IMR-90 (cell line): ENCODE data around the gene RTCB. TPM values are rescaled to one million over a fixed set of nuclear protein-coding genes. Genes with fewer than 3 reads are reported as not detected.

ENCODE experiments used
- ATAC-seq: fragments of 200-7000 bp; cut with Tn5 transposase; 2 replicates; pipeline ENCODE4 v1.9.1; 2020; ENCODE audit warnings: low read depth, mild to moderate bottlenecking, moderate library complexity
- BruUV-seq: library from RNA; stranded (reverse); fragments of 400-500 nt; replicated peaks from 2 replicates; lab custom pipeline; 2021; lab: Mats Ljungman, UMichigan
- CTCF ChIA-PET: fragments of 300-600 bp; formaldehyde crosslinking; extraction: SDS; loops from one replicate; lab custom pipeline; 2021; ENCODE audit warnings: antibody characterized with exemption; lab: Yijun Ruan, JAX
- POLR2A ChIA-PET: fragments of 300-600 bp; sonication (Branson Sonifier 250); formaldehyde crosslinking; loops from one replicate; lab custom pipeline; 2022; ENCODE audit warnings: antibody characterized with exemption; ENCODE audit not compliant: unreplicated experiment; lab: Charles Lee
- DNase-seq: peaks from one replicate; pipeline ENCODE4 v3.0.0; 2013
- H2AFZ ChIP-seq: replicated peaks from 2 replicates; pipeline ENCODE3; 2013; ENCODE audit warnings: low read length, mild to moderate bottlenecking; ENCODE audit not compliant: poor library complexity
- H2AK5ac ChIP-seq: 2 replicates; pipeline ENCODE4 v1.6.1; 2013; ENCODE audit warnings: low read depth, low read length, inconsistent platforms
- H2AK9ac ChIP-seq: replicated peaks from 2 replicates; pipeline ENCODE3; 2013; ENCODE audit warnings: mild to moderate bottlenecking, low read depth, low read length, moderate library complexity; ENCODE audit not compliant: poor library complexity
- H2BK120ac ChIP-seq: 2 replicates; pipeline ENCODE4 v1.6.1; 2013; ENCODE audit warnings: low read depth, low read length, inconsistent platforms
- H2BK15ac ChIP-seq: 3 replicates; pipeline ENCODE4 v1.6.1; 2013; ENCODE audit warnings: low read depth, low read length, inconsistent platforms
- H2BK20ac ChIP-seq: 2 replicates; pipeline ENCODE4 v1.6.1; 2013; ENCODE audit warnings: low read depth, mild to moderate bottlenecking, inconsistent platforms, low read length, moderate library complexity
- H2BK5ac ChIP-seq: 2 replicates; pipeline ENCODE4 v1.6.1; 2013; ENCODE audit warnings: mild to moderate bottlenecking, low read depth, low read length, inconsistent platforms; ENCODE audit not compliant: poor library complexity, severe bottlenecking
- H3K14ac ChIP-seq: replicated peaks from 2 replicates; pipeline ENCODE4 v1.6.1; 2013; ENCODE audit warnings: low read depth, low read length, inconsistent platforms
- H3K18ac ChIP-seq: 2 replicates; pipeline ENCODE4 v1.6.1; 2013; ENCODE audit warnings: low read depth, low read length, control low read depth
- H3K23ac ChIP-seq: 2 replicates; pipeline ENCODE4 v1.6.1; 2013; ENCODE audit warnings: low read depth, low read length, inconsistent platforms
- H3K27ac ChIP-seq: 2 replicates; pipeline ENCODE4 v1.5.1; 2013; ENCODE audit warnings: mild to moderate bottlenecking, control low read depth, low read length; ENCODE audit not compliant: insufficient read depth
- H3K27me3 ChIP-seq: 2 replicates; pipeline ENCODE4 v1.6.1; 2013; ENCODE audit warnings: low read length; ENCODE audit not compliant: control insufficient read depth, insufficient read depth
- H3K36me3 ChIP-seq: 2 replicates; pipeline ENCODE4 v1.6.1; 2013; ENCODE audit warnings: low read length, mixed read lengths; ENCODE audit not compliant: control insufficient read depth, insufficient read depth
- H3K4ac ChIP-seq: 2 replicates; pipeline ENCODE4 v1.6.1; 2013; ENCODE audit warnings: low read depth, low read length, inconsistent platforms
- H3K4me1 ChIP-seq: 2 replicates; pipeline ENCODE4 v1.6.1; 2013; ENCODE audit warnings: low read length, mixed read lengths; ENCODE audit not compliant: control insufficient read depth, insufficient read depth
- H3K4me2 ChIP-seq: 2 replicates; pipeline ENCODE4 v1.6.1; 2013; ENCODE audit warnings: low read depth, mild to moderate bottlenecking, control low read depth, low read length, moderate library complexity
- H3K4me3 ChIP-seq: 2 replicates; pipeline ENCODE4 v1.5.1; 2013; ENCODE audit warnings: low read depth, mild to moderate bottlenecking, control low read depth, low read length, moderate library complexity; ENCODE audit not compliant: insufficient read depth
- H3K56ac ChIP-seq: 2 replicates; pipeline ENCODE4 v1.6.1; 2013; ENCODE audit warnings: low read length, inconsistent platforms; ENCODE audit not compliant: insufficient read depth; ENCODE audit errors: extremely low read depth
- H3K79me1 ChIP-seq, 2 experiments: 2 replicates each; pipeline ENCODE4 v1.6.1; 2013; ENCODE audit warnings: low read length in 2 of 2, inconsistent platforms in 1 of 2, low read depth in 1 of 2
- H3K9ac ChIP-seq: 2 replicates; pipeline ENCODE4 v1.6.1; 2013; ENCODE audit warnings: low read depth, low read length, control low read depth
- H3K9me1 ChIP-seq: 2 replicates; pipeline ENCODE4 v1.6.1; 2013; ENCODE audit warnings: low read length, inconsistent platforms; ENCODE audit not compliant: insufficient read depth
- H3K9me3 ChIP-seq: 2 replicates; pipeline ENCODE4 v1.6.1; 2013; ENCODE audit warnings: low read length; ENCODE audit not compliant: control insufficient read depth, insufficient read depth
- H4K20me1 ChIP-seq: 2 replicates; pipeline ENCODE4 v1.6.1; 2013; ENCODE audit warnings: low read length, inconsistent platforms; ENCODE audit not compliant: insufficient read depth
- H4K5ac ChIP-seq: 2 replicates; pipeline ENCODE4 v1.6.1; 2013; ENCODE audit warnings: mild to moderate bottlenecking, low read depth, low read length, control low read depth
- H4K8ac ChIP-seq, 2 experiments: 2 replicates each; pipeline ENCODE4 v1.6.1; 2013; ENCODE audit warnings: low read depth in 2 of 2, low read length in 2 of 2, control low read depth in 1 of 2, inconsistent platforms in 1 of 2
- H4K91ac ChIP-seq: 2 replicates; pipeline ENCODE4 v1.6.1; 2013; ENCODE audit warnings: low read depth, low read length, inconsistent platforms; ENCODE audit not compliant: insufficient read depth
- BHLHE40 ChIP-seq: fragments of 150-350 bp; IDR thresholded peaks from 2 replicates; pipeline ENCODE4 v1.6.1; 2016; ENCODE audit warnings: mild to moderate bottlenecking, low read depth, low read length
- CEBPB ChIP-seq: IDR thresholded peaks from 2 replicates; pipeline ENCODE4 v1.6.1; 2012; ENCODE audit warnings: low read depth, low read length, improper control_type of control experiment
- CHD1 ChIP-seq: IDR thresholded peaks from 2 replicates; pipeline ENCODE4 v1.6.1; 2012; ENCODE audit warnings: low read depth, low read length, improper control_type of control experiment
- CTCF ChIP-seq: conservative IDR thresholded peaks from 2 replicates; pipeline ENCODE4 v1.5.1; 2012; ENCODE audit warnings: mild to moderate bottlenecking, low read depth, low read length, improper control_type of control experiment
- ELK1 ChIP-seq: fragments of 150-350 bp; IDR thresholded peaks from 2 replicates; pipeline ENCODE4 v1.6.1; 2016; ENCODE audit warnings: low read depth, mild to moderate bottlenecking, low read length, moderate library complexity, borderline replicate concordance
- FOS ChIP-seq: fragments of 150-350 bp; IDR thresholded peaks from 2 replicates; pipeline ENCODE4 v1.6.1; 2016; ENCODE audit warnings: low read depth, low read length
- MAFK ChIP-seq: IDR thresholded peaks from 2 replicates; pipeline ENCODE4 v1.6.1; 2012; ENCODE audit warnings: low read depth, low read length, improper control_type of control experiment
- MAZ ChIP-seq: IDR thresholded peaks from 2 replicates; pipeline ENCODE4 v1.6.1; 2012; ENCODE audit warnings: low read depth, mild to moderate bottlenecking, low read length, improper control_type of control experiment, moderate library complexity, borderline replicate concordance
- MXI1 ChIP-seq: IDR thresholded peaks from 2 replicates; pipeline ENCODE4 v1.6.1; 2012; ENCODE audit warnings: low read depth, mild to moderate bottlenecking, low read length, moderate library complexity, borderline replicate concordance
- NFE2L2 ChIP-seq: fragments of 150-350 bp; IDR thresholded peaks from 2 replicates; pipeline ENCODE4 v1.6.1; 2016; ENCODE audit warnings: low read depth, mild to moderate bottlenecking, low read length
- POLR2A ChIP-seq: IDR thresholded peaks from 2 replicates; pipeline ENCODE4 v1.6.1; 2012; ENCODE audit warnings: mild to moderate bottlenecking, low read depth, low read length
- RAD21 ChIP-seq: IDR thresholded peaks from 2 replicates; pipeline ENCODE4 v1.6.1; 2012; ENCODE audit warnings: low read length, improper control_type of control experiment
- RCOR1 ChIP-seq: IDR thresholded peaks from 2 replicates; pipeline ENCODE4 v1.6.1; 2012; ENCODE audit warnings: mild to moderate bottlenecking, low read length, improper control_type of control experiment; ENCODE audit not compliant: insufficient replicate concordance
- RFX5 ChIP-seq: IDR thresholded peaks from 2 replicates; pipeline ENCODE4 v1.8.0; 2012; ENCODE audit warnings: low read depth, mild to moderate bottlenecking, low read length, moderate library complexity
- SMC3 ChIP-seq: fragments of 150-350 bp; IDR thresholded peaks from 2 replicates; pipeline ENCODE4 v1.6.1; 2016; ENCODE audit warnings: low read depth, mild to moderate bottlenecking, antibody characterized with exemption, low read length, moderate library complexity
- WGBS, 2 experiments: methylation state at CpG; one replicate each; pipeline versions ENCODE4 v1.1.5 to v1.1.7; 2013; ENCODE audit warnings: missing lambda C conversion rate in 2 of 2; ENCODE audit not compliant: insufficient read length in 1 of 2; ENCODE audit errors: extremely low coverage in 2 of 2; 5-methylcytosine and 5-hydroxymethylcytosine counted together
- dilution Hi-C: fragments of 300-500 bp; cut with HindIII; formaldehyde crosslinking; loops from one replicate; pipeline ENCODE4 v1.14.3; 2018; ENCODE audit warnings: low sequenced_read_pairs; ENCODE audit not compliant: unreplicated experiment
- in situ Hi-C: fragments of 300-500 bp; cut with MboI; formaldehyde crosslinking; loops from 3 replicates; pipeline ENCODE4 v1.14.3; 2019; ENCODE audit warnings: low sequenced_read_pairs, inconsistent platforms, mixed read lengths
- intact Hi-C: fragments of 100-400 bp; cut with micrococcal nuclease; formaldehyde crosslinking; loops from 2 replicates; pipeline ENCODE4 v1.10.0; 2022
- polyA plus RNA-seq, 3 experiments: library from polyadenylated mRNA; depleted of rRNA; stranded (reverse); fragments of >200 nt; gene quantifications; 2 replicates each; pipeline ENCODE4 v1.2.3, GENCODE V29; 2012; ENCODE audit warnings: low replicate concordance in 1 of 3
- total RNA-seq: library from RNA; depleted of rRNA; stranded (reverse); fragments of >200 nt; gene quantifications from 2 replicates; pipeline ENCODE4 v1.2.3, GENCODE V29; 2012
- TF ChIP-seq, protein P1 (sequence below): fragments of 150-350 bp; IDR thresholded peaks from 2 replicates; pipeline ENCODE4 v1.6.1; 2017; ENCODE audit warnings: mild to moderate bottlenecking, antibody characterized with exemption, low read length, low read depth

RTCB gene
- total and polyA plus RNA-seq, 2 of the 4 experiments (the other 2 are of a cell fraction): 115 to 213 TPM

DNA sequence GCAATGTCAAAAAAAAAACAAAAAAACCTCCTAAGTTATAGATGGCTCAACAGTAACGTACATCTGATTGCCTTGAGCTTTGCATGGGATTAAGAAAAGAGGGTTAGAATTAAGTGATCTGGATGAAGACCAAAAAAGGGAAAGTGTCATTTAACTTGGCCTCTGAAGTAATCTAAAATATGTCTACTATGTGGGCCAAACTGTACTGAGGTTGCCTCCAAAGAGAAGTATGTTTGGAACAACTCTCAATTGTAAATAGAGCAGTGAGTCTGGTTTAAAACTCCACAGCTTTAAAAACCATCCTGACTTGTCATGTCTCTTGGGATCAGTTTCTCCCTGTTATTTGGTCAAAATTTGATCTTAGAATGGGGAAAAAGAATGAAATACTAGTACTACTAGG lies 11.6 kb upstream of the RTCB start:
- no peak overlapping the region for H2BK15ac ChIP-seq
- H3K36me3 ChIP-seq: no peaks in the 10 kb centered on the region
- H3K9ac ChIP-seq: no peak overlapping the region
- H2BK20ac ChIP-seq: no peak overlapping the region
- H3K27ac ChIP-seq: no peak overlapping the region
- H4K20me1 ChIP-seq: no peaks in the 10 kb centered on the region
- dilution Hi-C loops (no loop called here), intact Hi-C loops (no loop called here), in situ Hi-C loops (no loop called here)
- ATAC-seq (no peak), DNase-seq (no peak)
- H3K14ac ChIP-seq: no peak overlapping the region
- peaks cover 17% of the 10 kb centered on the region for H3K27me3 ChIP-seq
- no peaks in the 10 kb centered on the region for H3K4me1 ChIP-seq
- H2AFZ ChIP-seq: no peak overlapping the region
- WGBS, 2 experiments: no CpG with 5 or more reads among the region's 1 CpG
- H2BK120ac ChIP-seq: no peak overlapping the region
- no peaks in the 10 kb centered on the region for H3K9me3 ChIP-seq
- H3K9me1 ChIP-seq: no peaks in the 10 kb centered on the region
- H4K8ac ChIP-seq: no peak overlapping the region
- no peak overlapping the region for H4K5ac ChIP-seq
- no peak overlapping the region for H2AK9ac ChIP-seq
- H3K4me2 ChIP-seq: no peak overlapping the region
- H2BK5ac ChIP-seq: no peak overlapping the region
- H3K23ac ChIP-seq: no peak overlapping the region
- CTCF ChIA-PET: interaction anchor here (0.6 to 1.0 kb wide), 2 partner anchors 11 to 19 kb away, joined by 5 read pairs; partner anchors contain the start of gene RTCB
- H3K56ac ChIP-seq: no peak overlapping the region
- H3K4ac ChIP-seq: no peak overlapping the region
- TF ChIP-seq RCOR1: no peak
- no peak for TF ChIP-seq RFX5
- no peak for TF ChIP-seq MXI1
- TF ChIP-seq BHLHE40: no peak
- TF ChIP-seq CTCF: no peak
- TF ChIP-seq NFE2L2: no peak
- no peak for TF ChIP-seq CEBPB
- no peak for TF ChIP-seq POLR2A
- TF ChIP-seq FOS: no peak
- no peak for TF ChIP-seq SMC3
- TF ChIP-seq CHD1: no peak
- TF ChIP-seq MAFK: no peak
- no peak for TF ChIP-seq ELK1
- TF ChIP-seq MAZ: no peak
- TF ChIP-seq, protein P1, sequence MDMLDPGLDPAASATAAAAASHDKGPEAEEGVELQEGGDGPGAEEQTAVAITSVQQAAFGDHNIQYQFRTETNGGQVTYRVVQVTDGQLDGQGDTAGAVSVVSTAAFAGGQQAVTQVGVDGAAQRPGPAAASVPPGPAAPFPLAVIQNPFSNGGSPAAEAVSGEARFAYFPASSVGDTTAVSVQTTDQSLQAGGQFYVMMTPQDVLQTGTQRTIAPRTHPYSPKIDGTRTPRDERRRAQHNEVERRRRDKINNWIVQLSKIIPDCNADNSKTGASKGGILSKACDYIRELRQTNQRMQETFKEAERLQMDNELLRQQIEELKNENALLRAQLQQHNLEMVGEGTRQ: no peak
- TF ChIP-seq RAD21: no peak
- no TSS peak for BruUV-seq
- H4K91ac ChIP-seq: no peak overlapping the region
- POLR2A ChIA-PET: no interaction called here
- no peaks in the 10 kb centered on the region for H3K79me1 ChIP-seq
- no peak overlapping the region for H3K18ac ChIP-seq
- no peak overlapping the region for H3K4me3 ChIP-seq
- no peak overlapping the region for H2AK5ac ChIP-seq
